Peyer's patch (tissue), 4 donors: ENCODE measurements around the gene RNF41. TPM values are rescaled to one million over a fixed set of nuclear protein-coding genes. Genes with fewer than 3 reads are reported as not detected.
A peak's percentile ranks its signal among the peaks of the same experiment; 100 is the strongest.
"Not testable (repeated sequence)": the region's sequence is repeated elsewhere in the genome, so short reads cannot be mapped to it uniquely, and the experiment has no call there.

Experiments used
- DNase-seq, 3 donors: peaks; one replicate each; pipeline ENCODE4 v3.0.0-alpha.2; 2017 to 2019
- H3K27ac ChIP-seq, 4 donors: fragments of 200-600 bp; sonication (generic); one replicate each; pipeline ENCODE4 v1.5.1; 2016 to 2019
- H3K27me3 ChIP-seq, 2 donors: fragments of 200-600 bp; sonication (generic); one replicate each; pipeline ENCODE4 v1.5.1; 2019
- H3K36me3 ChIP-seq, 3 donors: fragments of 200-600 bp; sonication (generic); one replicate each; pipeline ENCODE4 v1.5.1; 2016 to 2019
- H3K4me1 ChIP-seq, 4 donors: fragments of 200-600 bp; sonication (generic); one replicate each; pipeline ENCODE4 v1.5.1; 2016 to 2019
- H3K4me3 ChIP-seq, 4 donors: fragments of 200-600 bp; sonication (generic); 1 replicate in 3 of 4; 2 replicates in 1 of 4; pipeline ENCODE4 v1.5.1; 2016 to 2019; ENCODE audit warnings: mild to moderate bottlenecking in 1 of 4
- H3K9me3 ChIP-seq, 4 donors: fragments of 200-600 bp; sonication (generic); one replicate each; pipeline ENCODE4 v1.5.1; 2016 to 2019; ENCODE audit warnings: mild to moderate bottlenecking in 1 of 4
- POLR2A ChIP-seq, 2 donors: fragments of 450-650 bp; IDR thresholded peaks; one replicate each; pipeline ENCODE4 v1.5.1; 2017; ENCODE audit warnings: antibody characterized with exemption in 2 of 2, mild to moderate bottlenecking in 2 of 2, moderate library complexity in 2 of 2
- total RNA-seq, 4 donors: library from RNA; depleted of rRNA; stranded (reverse); fragments of >200 nt; gene quantifications; one replicate each; pipeline ENCODE4 v1.1.0, GENCODE V29; 2016
- TF ChIP-seq, protein P1 (sequence below), 6 experiments: fragments of 450-650 bp in 4 of 6; fragments of 200-600 bp in 2 of 6; sonication (generic) in 1 of 6; IDR thresholded peaks; one replicate each; pipeline ENCODE4 v1.5.1; 2017 to 2019; ENCODE audit warnings: antibody characterized with exemption in 6 of 6, mild to moderate bottlenecking in 3 of 6, moderate library complexity in 1 of 6

The RNF41 gene
- 10 to 100 TPM; 23.8 to 52.0 (median 37.6) TPM for total RNA-seq

DNA sequence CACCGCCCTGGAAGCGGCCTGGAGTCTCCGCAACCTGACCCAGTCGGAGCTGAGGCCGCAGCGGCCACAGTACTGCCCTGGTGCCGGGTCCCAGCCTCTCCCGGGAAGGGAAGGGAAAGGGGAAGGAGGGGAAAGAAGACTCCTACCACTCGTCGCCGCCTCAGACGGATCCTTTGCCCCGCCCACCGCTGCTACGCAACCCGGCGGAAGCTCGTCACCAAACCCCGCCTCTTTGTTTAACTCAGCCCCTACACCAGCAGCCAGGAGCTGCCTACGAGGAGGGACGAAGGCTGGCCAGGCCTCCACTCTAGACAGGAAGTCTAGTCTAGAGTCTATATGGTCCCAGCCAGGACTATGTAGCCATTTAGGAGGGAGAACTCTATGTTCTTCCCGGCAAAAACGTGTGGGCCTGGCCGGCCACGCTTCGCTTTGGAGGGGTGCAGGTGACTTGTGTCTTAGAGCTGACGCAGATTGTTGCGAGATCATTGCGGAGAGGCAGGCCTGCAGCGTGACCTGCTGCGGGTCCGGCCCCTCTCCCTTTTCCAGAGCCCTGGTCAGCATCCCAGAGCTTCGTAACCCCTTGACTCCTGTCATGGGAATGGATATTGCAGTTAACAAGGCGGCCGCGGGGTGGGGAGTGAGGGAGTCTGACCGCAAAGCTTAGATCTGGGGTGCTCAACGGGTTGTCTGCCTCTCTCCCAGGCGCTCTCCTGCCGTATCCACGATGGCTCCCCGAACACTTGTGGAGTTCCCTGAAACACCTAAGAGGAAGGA is at the start of gene RNF41:
RNF41 (minus strand) TSS at position 166 of the 774 bp plus-strand sequence. CDS start 7,875 bp downstream, outside the sequence.
- H3K36me3 ChIP-seq = peaks cover 0 to 4% (median 0%) of the 10 kb centered on the region in 3 donors
- no peaks in the 10 kb centered on the region for H3K27me3 ChIP-seq
- H3K9me3 ChIP-seq = no peaks in the 10 kb centered on the region
- H3K4me1 ChIP-seq = peaks cover 5 to 47% (median 7%) of the 10 kb centered on the region in 4 donors
- peak within 1 kb of the TSS; percentile 94 to 99 (median 95) for H3K27ac ChIP-seq
- peak; percentile 97 to 99 (median 97) for DNase-seq
- peak within 1 kb of the TSS; percentile 67 to 96 (median 85) for H3K4me3 ChIP-seq
- TF ChIP-seq POLR2A (IDR thresholded peaks at IDR 0.05) = peak; percentile 92 to 96
- TF ChIP-seq, protein P1, sequence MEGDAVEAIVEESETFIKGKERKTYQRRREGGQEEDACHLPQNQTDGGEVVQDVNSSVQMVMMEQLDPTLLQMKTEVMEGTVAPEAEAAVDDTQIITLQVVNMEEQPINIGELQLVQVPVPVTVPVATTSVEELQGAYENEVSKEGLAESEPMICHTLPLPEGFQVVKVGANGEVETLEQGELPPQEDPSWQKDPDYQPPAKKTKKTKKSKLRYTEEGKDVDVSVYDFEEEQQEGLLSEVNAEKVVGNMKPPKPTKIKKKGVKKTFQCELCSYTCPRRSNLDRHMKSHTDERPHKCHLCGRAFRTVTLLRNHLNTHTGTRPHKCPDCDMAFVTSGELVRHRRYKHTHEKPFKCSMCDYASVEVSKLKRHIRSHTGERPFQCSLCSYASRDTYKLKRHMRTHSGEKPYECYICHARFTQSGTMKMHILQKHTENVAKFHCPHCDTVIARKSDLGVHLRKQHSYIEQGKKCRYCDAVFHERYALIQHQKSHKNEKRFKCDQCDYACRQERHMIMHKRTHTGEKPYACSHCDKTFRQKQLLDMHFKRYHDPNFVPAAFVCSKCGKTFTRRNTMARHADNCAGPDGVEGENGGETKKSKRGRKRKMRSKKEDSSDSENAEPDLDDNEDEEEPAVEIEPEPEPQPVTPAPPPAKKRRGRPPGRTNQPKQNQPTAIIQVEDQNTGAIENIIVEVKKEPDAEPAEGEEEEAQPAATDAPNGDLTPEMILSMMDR (IDR thresholded peaks at IDR 0.05) = peak in 2 of 6 experiments; percentile 2 to 15

DNA sequence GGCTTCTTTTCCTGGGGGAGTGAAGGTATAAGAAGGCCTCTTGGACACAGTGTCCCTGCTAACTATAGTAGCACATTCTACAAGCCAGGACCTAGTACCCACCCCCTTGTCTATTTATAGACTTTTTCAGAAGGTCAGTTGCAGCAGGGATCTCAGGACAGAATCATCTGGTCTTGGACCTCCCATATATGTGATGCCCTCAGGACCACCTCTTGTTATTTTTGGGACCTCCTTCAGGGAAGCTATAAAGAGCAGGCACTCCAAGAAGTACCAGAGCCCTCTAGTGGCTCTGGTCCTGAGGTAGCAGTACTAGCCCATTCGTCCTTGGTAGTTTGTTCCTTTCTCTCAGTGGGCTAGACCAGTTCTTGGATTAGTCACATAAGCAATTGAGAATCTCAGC is 49.3 kb upstream of the RNF41 start:
- peaks cover 0 to 60% (median 0%) of the 10 kb centered on the region in 3 donors for H3K36me3 ChIP-seq
- no peak for TF ChIP-seq POLR2A (IDR thresholded peaks at IDR 0.05)
- TF ChIP-seq, protein P1 (IDR thresholded peaks at IDR 0.05) = peak in 4 of 6 experiments; percentile 21 to 27 (median 24)
- H3K27me3 ChIP-seq = no peaks in the 10 kb centered on the region
- no peak overlapping the region for H3K27ac ChIP-seq
- peaks cover 0 to 4% (median 2%) of the 10 kb centered on the region in 4 donors for H3K4me1 ChIP-seq
- DNase-seq = no peak
- H3K9me3 ChIP-seq = no peaks in the 10 kb centered on the region
- no peak overlapping the region for H3K4me3 ChIP-seq

DNA sequence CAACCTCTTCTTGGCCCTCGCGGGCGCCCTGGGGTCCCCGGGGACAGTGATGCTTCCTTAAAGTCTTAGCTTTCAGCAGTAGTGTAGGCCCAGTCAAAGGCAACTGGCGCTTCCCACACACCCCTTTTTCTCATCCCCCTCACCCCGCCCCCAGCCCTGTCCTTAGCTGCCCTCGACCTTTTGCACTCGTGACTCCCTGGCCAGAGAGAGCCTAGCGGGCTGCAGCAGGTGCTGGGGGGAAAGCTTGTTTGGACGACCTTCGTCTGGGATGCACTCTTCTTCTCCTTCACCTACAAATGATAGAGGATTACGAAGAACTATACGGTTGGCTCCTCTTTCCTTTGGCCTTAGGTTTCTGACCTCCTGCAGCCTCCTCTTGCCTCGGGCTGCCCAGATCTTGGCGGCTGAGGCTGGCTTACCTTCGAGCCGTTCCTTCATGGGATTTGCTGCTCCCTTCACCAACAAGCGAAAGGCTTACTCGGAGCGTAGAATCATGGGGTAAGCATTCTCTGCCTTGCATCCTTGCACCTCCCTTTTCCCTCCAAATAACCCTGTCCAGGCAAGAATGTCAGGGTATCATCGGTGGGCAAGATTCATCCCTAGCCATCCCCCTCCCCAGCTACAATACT is 45.8 kb upstream of the RNF41 start:
- Histone ChIP-seq H3K9me3 (no peaks in the 10 kb centered on the region), H3K27me3 (no peaks in the 10 kb centered on the region), H3K27ac (peak overlapping the region; percentile 94 to 96 (median 96)), H3K4me1 (peaks cover 0 to 7% (median 3%) of the 10 kb centered on the region in 4 donors), H3K36me3 (peaks cover 0 to 25% (median 0%) of the 10 kb centered on the region in 3 donors), H3K4me3 (peak overlapping the region; percentile 79 to 93 (median 82))
- DNase-seq = no peak
- no peak for TF ChIP-seq POLR2A (IDR thresholded peaks at IDR 0.05)
- TF ChIP-seq, protein P1 (IDR thresholded peaks at IDR 0.05) = no peak

- peak within 1 kb of the TSS; percentile 79 to 93 (median 82) for H3K4me3 ChIP-seq
- TF ChIP-seq, protein P1 (IDR thresholded peaks at IDR 0.05) = peak; percentile 60 to 77 (median 66)
- TF ChIP-seq POLR2A (IDR thresholded peaks at IDR 0.05) = peak; percentile 78 to 82
Observed at GRCh38 chr12:56266693-56267442, 45.1 kb upstream of the RNF41 start, which contains the start of gene COQ10A. TSS of gene COQ10A (plus strand) at chr12:56266942. CDS start at chr12:56267119, 177 bp downstream.

GRCh38 chr12:56266068-56266692 is 44.5 kb upstream of the RNF41 start:
- not testable (repeated sequence) for H3K4me1 ChIP-seq, DNase-seq, H3K9me3 ChIP-seq, H3K27me3 ChIP-seq
- peak overlapping the region; percentile 94 to 96 (median 96) for H3K27ac ChIP-seq
- H3K36me3 ChIP-seq = peaks cover 0 to 11% (median 0%) of the 10 kb centered on the region in 3 donors
- H3K4me3 ChIP-seq = peak overlapping the region; percentile 79 to 93 (median 82)

More at GRCh38 chr12:56266693-56267442, 45.1 kb upstream of the RNF41 start, which contains the start of gene COQ10A:
- H3K4me1 ChIP-seq = peaks cover 0 to 7% (median 3%) of the 10 kb centered on the region in 4 donors
- H3K9me3 ChIP-seq = no peaks in the 10 kb centered on the region
- no peaks in the 10 kb centered on the region for H3K27me3 ChIP-seq
- peak within 1 kb of the TSS; percentile 94 to 96 (median 96) for H3K27ac ChIP-seq
- H3K36me3 ChIP-seq = peaks cover 0 to 18% (median 0%) of the 10 kb centered on the region in 3 donors
- DNase-seq = peak; percentile 91 to 97 (median 96)
